ENCODE results near the gene C5orf34.

DNA sequence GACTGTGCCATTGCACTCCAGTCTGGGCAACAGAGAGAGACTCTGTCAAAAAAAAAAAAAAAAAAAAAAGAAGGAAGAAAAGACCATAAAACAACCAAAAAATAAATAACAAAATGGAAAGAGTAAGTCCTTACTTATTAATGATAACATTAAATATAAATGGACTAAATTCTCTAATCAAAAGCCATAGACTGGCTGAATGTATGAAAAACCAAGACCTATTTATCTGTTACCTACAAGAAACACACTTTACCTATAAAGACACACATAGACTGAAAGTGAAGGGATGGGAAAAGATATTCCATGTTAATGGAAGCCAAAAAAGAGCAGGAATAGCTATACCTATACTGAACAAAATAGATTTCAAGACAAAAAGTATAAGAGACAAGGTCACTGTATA is 47.8 kb downstream of the C5orf34 start:
- TF ChIP-seq, protein P1, sequence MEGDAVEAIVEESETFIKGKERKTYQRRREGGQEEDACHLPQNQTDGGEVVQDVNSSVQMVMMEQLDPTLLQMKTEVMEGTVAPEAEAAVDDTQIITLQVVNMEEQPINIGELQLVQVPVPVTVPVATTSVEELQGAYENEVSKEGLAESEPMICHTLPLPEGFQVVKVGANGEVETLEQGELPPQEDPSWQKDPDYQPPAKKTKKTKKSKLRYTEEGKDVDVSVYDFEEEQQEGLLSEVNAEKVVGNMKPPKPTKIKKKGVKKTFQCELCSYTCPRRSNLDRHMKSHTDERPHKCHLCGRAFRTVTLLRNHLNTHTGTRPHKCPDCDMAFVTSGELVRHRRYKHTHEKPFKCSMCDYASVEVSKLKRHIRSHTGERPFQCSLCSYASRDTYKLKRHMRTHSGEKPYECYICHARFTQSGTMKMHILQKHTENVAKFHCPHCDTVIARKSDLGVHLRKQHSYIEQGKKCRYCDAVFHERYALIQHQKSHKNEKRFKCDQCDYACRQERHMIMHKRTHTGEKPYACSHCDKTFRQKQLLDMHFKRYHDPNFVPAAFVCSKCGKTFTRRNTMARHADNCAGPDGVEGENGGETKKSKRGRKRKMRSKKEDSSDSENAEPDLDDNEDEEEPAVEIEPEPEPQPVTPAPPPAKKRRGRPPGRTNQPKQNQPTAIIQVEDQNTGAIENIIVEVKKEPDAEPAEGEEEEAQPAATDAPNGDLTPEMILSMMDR (IDR thresholded peaks at IDR 0.05): no peak
- no peak for TF ChIP-seq POLR2A (IDR thresholded peaks at IDR 0.05)
